WTC11 (cell line): ENCODE results near the gene JMJD4. TPM values are rescaled to one million over a fixed set of nuclear protein-coding genes. Genes with fewer than 3 reads are reported as not detected.

Experiments
- ATAC-seq: fragments of 200-7000 bp; cut with Tn5 transposase; 2 replicates; pipeline ENCODE4 v1.10.0; 2021; ENCODE audit warnings: mild to moderate bottlenecking, moderate library complexity
- CTCF ChIA-PET: fragments of 300-600 bp; sonication (Branson Sonifier 250); formaldehyde crosslinking; loops from one replicate; lab custom pipeline; 2021; ENCODE audit warnings: antibody characterized with exemption; lab: Charles Lee
- POLR2A ChIA-PET: fragments of 350-600 bp; sonication (Branson Sonifier 250); formaldehyde crosslinking; loops from one replicate; lab custom pipeline; 2021; ENCODE audit warnings: antibody characterized with exemption; lab: Charles Lee
- DNase-seq: peaks from one replicate; pipeline ENCODE4 v3.0.0; 2021; ENCODE audit warnings: low spot score
- H3K27ac Mint-ChIP-seq: 2 replicates; pipeline ENCODE4 v1.8.0; 2021; ENCODE audit warnings: mixed read lengths
- H3K27me3 Mint-ChIP-seq: 2 replicates; pipeline ENCODE4 v1.8.0; 2021; ENCODE audit warnings: low read depth, mild to moderate bottlenecking, moderate library complexity, mixed read lengths
- H3K36me3 Mint-ChIP-seq: 2 replicates; pipeline ENCODE4 v1.8.0; 2021; ENCODE audit warnings: mixed read lengths
- H3K4me1 Mint-ChIP-seq: 2 replicates; pipeline ENCODE4 v1.8.0; 2022; ENCODE audit warnings: mixed read lengths
- H3K4me3 Mint-ChIP-seq: 2 replicates; pipeline ENCODE4 v1.8.0; 2021; ENCODE audit warnings: mild to moderate bottlenecking, moderate library complexity, mixed read lengths
- H3K9me3 Mint-ChIP-seq: 2 replicates; pipeline ENCODE4 v1.8.0; 2021; ENCODE audit warnings: mixed read lengths
- AFF4 ChIP-seq: sonication (generic); formaldehyde crosslinking; IDR thresholded peaks from 2 replicates; pipeline ENCODE4 v1.8.1; 2023; ENCODE audit warnings: mild to moderate bottlenecking, missing genetic modification reagents, borderline replicate concordance
- ATF6 ChIP-seq: sonication (generic); formaldehyde crosslinking; IDR thresholded peaks from 2 replicates; pipeline ENCODE4 v1.8.1; 2023; ENCODE audit warnings: mild to moderate bottlenecking, missing genetic modification reagents
- E2F4 ChIP-seq: sonication (generic); formaldehyde crosslinking; IDR thresholded peaks from 2 replicates; pipeline ENCODE4 v1.8.1; 2022; ENCODE audit warnings: low read depth, mild to moderate bottlenecking, moderate library complexity, missing genetic modification reagents, borderline replicate concordance
- E2F5 ChIP-seq: sonication (generic); formaldehyde crosslinking; IDR thresholded peaks from 2 replicates; pipeline ENCODE4 v1.8.1; 2022; ENCODE audit warnings: mild to moderate bottlenecking, moderate library complexity, missing genetic modification reagents
- ELF4 ChIP-seq: sonication (generic); formaldehyde crosslinking; IDR thresholded peaks from 2 replicates; pipeline ENCODE4 v1.8.1; 2022; ENCODE audit warnings: low read depth, mild to moderate bottlenecking, moderate library complexity, missing genetic modification reagents
- FOXP4 ChIP-seq: sonication (generic); formaldehyde crosslinking; IDR thresholded peaks from 2 replicates; pipeline ENCODE4 v1.8.0; 2022; ENCODE audit warnings: mild to moderate bottlenecking, missing genetic modification reagents
- NFE2L1 ChIP-seq: sonication (generic); formaldehyde crosslinking; IDR thresholded peaks from 2 replicates; pipeline ENCODE4 v1.8.1; 2023; ENCODE audit warnings: missing genetic modification reagents
- NR3C1 ChIP-seq: sonication (generic); formaldehyde crosslinking; conservative IDR thresholded peaks from 2 replicates; pipeline ENCODE4 v1.8.1; 2023; ENCODE audit warnings: low read depth, mild to moderate bottlenecking, missing genetic modification reagents
- PRDM15 ChIP-seq: sonication (generic); formaldehyde crosslinking; IDR thresholded peaks from 2 replicates; pipeline ENCODE4 v1.8.0; 2022; ENCODE audit warnings: missing genetic modification reagents
- ZNF219 ChIP-seq: sonication (generic); formaldehyde crosslinking; IDR thresholded peaks from 2 replicates; pipeline ENCODE4 v1.8.0; 2023; ENCODE audit warnings: missing genetic modification reagents, mild to moderate bottlenecking, borderline replicate concordance
- ZNF396 ChIP-seq: fragments of 250-450 bp; sonication (Bioruptor Pico); IDR thresholded peaks from 2 replicates; pipeline ENCODE4 v1.8.0; 2021; ENCODE audit warnings: mild to moderate bottlenecking, moderate library complexity, borderline replicate concordance
- ZNF512 ChIP-seq: sonication (generic); formaldehyde crosslinking; IDR thresholded peaks from 2 replicates; pipeline ENCODE4 v1.8.1; 2022; ENCODE audit warnings: missing genetic modification reagents, borderline replicate concordance
- total RNA-seq: library from RNA; stranded (reverse); gene quantifications from 3 replicates; pipeline ENCODE4 v1.2.3, GENCODE V29; 2021

The JMJD4 gene
- total RNA-seq, 1 experiment from 2014 or later, result 13.7 TPM

GRCh38 chr1:227734856-227735538, at the start of gene JMJD4, which contains the start of gene SNAP47 (continued):
- TF ChIP-seq FOXP4 (CRISPR knock-in tag) (peak; percentile 74; the same call in 1 of the 2 replicates), ELF4 (no peak), AFF4 (CRISPR knock-in tag) (peak; percentile 92; the same call in 1 of the 2 replicates), ZNF512 (CRISPR knock-in tag) (no peak), ZNF396 (CRISPR knock-in tag) (no peak), E2F4 (CRISPR knock-in tag) (no peak), PRDM15 (CRISPR knock-in tag) (no peak)

GRCh38 chr1:227782226-227782625, 47.1 kb upstream of the JMJD4 start:
- Mint-ChIP-seq H3K36me3 (peaks cover 4% of the 10 kb centered on the region; the same call in 1 of the 2 replicates), H3K4me1 (0 out of 2 replicates have a peak, but pooled peaks cover 3% of the 10 kb centered on the region)
- TF ChIP-seq NFE2L1 (CRISPR knock-in tag), result no peak
- TF ChIP-seq E2F4 (CRISPR knock-in tag), result no peak
- no peak for TF ChIP-seq E2F5
- no peak for TF ChIP-seq NR3C1 (CRISPR knock-in tag)
- no peak for TF ChIP-seq ATF6 (CRISPR knock-in tag)
- TF ChIP-seq PRDM15 (CRISPR knock-in tag), result no peak
- TF ChIP-seq ZNF219 (CRISPR knock-in tag), result no peak
- TF ChIP-seq, all 79 proteins: peak for 0
- H3K27ac Mint-ChIP-seq, result no peak overlapping the region
- H3K4me3 Mint-ChIP-seq, result no peak overlapping the region
- ATAC-seq (no peak), DNase-seq (no peak)
- POLR2A ChIA-PET, result no interaction called here
- peaks cover 22% of the 10 kb centered on the region for H3K27me3 Mint-ChIP-seq
- no peaks in the 10 kb centered on the region for H3K9me3 Mint-ChIP-seq
- CTCF ChIA-PET, result no interaction called here
